ENCODE results near the gene FKBP5. TPM values are rescaled to one million over a fixed set of nuclear protein-coding genes. Genes with fewer than 3 reads are reported as not detected.

Gene FKBP5
- total and polyA plus RNA-seq, 9 of the 15 experiments (the other 6 are each of a cell fraction or from before 2014, with no cell fraction given): 32.7 to 151 (median 75.0) TPM

DNA sequence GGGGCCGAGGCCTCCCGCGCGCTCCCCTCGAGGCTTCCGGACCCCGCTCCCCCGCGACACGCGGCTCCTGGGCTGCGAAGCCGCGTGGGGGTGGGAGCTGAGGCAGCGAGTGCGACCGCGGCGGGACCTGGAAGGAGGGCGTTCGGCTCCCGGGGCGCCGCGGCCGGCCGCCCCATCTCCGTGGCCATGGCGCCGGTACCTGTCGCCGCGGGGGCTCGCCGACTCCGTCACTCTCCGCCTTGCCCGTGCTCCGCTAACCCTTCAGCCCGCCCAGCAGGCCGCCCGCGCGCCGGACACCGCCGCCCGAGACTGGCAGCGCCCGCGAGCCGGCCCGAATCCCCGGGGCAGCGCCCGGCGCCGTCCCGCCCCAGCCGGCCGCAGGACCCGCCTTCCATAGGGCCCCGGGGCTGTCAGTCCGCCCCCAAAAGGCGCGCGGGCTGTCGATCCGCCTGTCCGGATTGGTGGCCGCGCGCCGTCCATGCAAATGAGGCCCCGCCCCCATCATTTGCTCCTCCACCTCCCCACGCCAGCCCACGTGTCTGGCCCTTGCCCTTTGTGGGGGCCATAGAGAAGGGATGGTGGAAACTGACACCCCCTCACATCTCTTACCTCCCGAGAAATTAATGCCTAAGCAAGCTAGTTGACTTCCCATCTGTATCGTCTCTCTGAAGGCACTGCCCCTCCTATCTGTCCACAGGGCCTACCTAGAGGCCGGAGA lies at the start of gene FKBP5 (continued):
- TF ChIP-seq, protein P1, sequence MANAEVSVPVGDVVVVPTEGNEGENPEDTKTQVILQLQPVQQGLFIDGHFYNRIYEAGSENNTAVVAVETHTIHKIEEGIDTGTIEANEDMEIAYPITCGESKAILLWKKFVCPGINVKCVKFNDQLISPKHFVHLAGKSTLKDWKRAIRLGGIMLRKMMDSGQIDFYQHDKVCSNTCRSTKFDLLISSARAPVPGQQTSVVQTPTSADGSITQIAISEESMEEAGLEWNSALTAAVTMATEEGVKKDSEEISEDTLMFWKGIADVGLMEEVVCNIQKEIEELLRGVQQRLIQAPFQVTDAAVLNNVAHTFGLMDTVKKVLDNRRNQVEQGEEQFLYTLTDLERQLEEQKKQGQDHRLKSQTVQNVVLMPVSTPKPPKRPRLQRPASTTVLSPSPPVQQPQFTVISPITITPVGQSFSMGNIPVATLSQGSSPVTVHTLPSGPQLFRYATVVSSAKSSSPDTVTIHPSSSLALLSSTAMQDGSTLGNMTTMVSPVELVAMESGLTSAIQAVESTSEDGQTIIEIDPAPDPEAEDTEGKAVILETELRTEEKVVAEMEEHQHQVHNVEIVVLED (CRISPR knock-in tag; IDR thresholded peaks at IDR 0.05): 0 out of 2 replicates have a peak, but pooled peaks have one; percentile 30
- TF ChIP-seq NRF1 (conservative IDR thresholded peaks at IDR 0.05 in 1 of 2, IDR thresholded peaks at IDR 0.05 in 1 of 2): peak; percentile 72 to 77
- no peak for TF ChIP-seq ZBED1 (IDR thresholded peaks at IDR 0.05)
- no peak; the same call in 1 of the 2 replicates for TF ChIP-seq SRSF1 (IDR thresholded peaks at IDR 0.05; ENCODE audit: low read depth, low read length)
- peak; percentile 50; the same call in 1 of the 2 replicates for TF ChIP-seq PML (IDR thresholded peaks at IDR 0.05; ENCODE audit: low read length)
- no peak for TF ChIP-seq NCOA4 (IDR thresholded peaks at IDR 0.05; ENCODE audit: partially characterized antibody)
- peak; percentile 81 for TF ChIP-seq FOS (IDR thresholded peaks at IDR 0.05; ENCODE audit: extremely low read depth, insufficient read length)
- TF ChIP-seq HMGN3 (IDR thresholded peaks at IDR 0.05; ENCODE audit: borderline replicate concordance, extremely low read depth, insufficient read length, low read depth, low read length): peak; percentile 68
- 0 out of 2 replicates have a peak, but pooled peaks have one; percentile 50 for TF ChIP-seq GABPB1 (CRISPR knock-in tag; IDR thresholded peaks at IDR 0.05)
- no peak for TF ChIP-seq PTBP1 (IDR thresholded peaks at IDR 0.05; ENCODE audit: low read depth, low read length)
- no peak for TF ChIP-seq ZSCAN32 (CRISPR knock-in tag; IDR thresholded peaks at IDR 0.05)
- no peak for TF ChIP-seq TEAD4 (IDR thresholded peaks at IDR 0.05; ENCODE audit: low read length)
- TF ChIP-seq TEAD4 (CRISPR knock-in tag; IDR thresholded peaks at IDR 0.05; ENCODE audit: borderline replicate concordance): no peak
- TF ChIP-seq ZNF24 (IDR thresholded peaks at IDR 0.05): no peak
- peak; percentile 74 for TF ChIP-seq ZFX (CRISPR knock-in tag; IDR thresholded peaks at IDR 0.05)
- peak; percentile 86 for TF ChIP-seq L3MBTL2 (IDR thresholded peaks at IDR 0.05)
- TF ChIP-seq JUNB (CRISPR knock-in tag; conservative IDR thresholded peaks at IDR 0.05): no peak
- TF ChIP-seq MYC (IDR thresholded peaks at IDR 0.05; ENCODE audit: low read depth, low read length): peak; percentile 94
- no peak for TF ChIP-seq MYC (CRISPR knock-in tag; IDR thresholded peaks at IDR 0.05; ENCODE audit: borderline replicate concordance, low read depth)
- TF ChIP-seq, protein P2, sequence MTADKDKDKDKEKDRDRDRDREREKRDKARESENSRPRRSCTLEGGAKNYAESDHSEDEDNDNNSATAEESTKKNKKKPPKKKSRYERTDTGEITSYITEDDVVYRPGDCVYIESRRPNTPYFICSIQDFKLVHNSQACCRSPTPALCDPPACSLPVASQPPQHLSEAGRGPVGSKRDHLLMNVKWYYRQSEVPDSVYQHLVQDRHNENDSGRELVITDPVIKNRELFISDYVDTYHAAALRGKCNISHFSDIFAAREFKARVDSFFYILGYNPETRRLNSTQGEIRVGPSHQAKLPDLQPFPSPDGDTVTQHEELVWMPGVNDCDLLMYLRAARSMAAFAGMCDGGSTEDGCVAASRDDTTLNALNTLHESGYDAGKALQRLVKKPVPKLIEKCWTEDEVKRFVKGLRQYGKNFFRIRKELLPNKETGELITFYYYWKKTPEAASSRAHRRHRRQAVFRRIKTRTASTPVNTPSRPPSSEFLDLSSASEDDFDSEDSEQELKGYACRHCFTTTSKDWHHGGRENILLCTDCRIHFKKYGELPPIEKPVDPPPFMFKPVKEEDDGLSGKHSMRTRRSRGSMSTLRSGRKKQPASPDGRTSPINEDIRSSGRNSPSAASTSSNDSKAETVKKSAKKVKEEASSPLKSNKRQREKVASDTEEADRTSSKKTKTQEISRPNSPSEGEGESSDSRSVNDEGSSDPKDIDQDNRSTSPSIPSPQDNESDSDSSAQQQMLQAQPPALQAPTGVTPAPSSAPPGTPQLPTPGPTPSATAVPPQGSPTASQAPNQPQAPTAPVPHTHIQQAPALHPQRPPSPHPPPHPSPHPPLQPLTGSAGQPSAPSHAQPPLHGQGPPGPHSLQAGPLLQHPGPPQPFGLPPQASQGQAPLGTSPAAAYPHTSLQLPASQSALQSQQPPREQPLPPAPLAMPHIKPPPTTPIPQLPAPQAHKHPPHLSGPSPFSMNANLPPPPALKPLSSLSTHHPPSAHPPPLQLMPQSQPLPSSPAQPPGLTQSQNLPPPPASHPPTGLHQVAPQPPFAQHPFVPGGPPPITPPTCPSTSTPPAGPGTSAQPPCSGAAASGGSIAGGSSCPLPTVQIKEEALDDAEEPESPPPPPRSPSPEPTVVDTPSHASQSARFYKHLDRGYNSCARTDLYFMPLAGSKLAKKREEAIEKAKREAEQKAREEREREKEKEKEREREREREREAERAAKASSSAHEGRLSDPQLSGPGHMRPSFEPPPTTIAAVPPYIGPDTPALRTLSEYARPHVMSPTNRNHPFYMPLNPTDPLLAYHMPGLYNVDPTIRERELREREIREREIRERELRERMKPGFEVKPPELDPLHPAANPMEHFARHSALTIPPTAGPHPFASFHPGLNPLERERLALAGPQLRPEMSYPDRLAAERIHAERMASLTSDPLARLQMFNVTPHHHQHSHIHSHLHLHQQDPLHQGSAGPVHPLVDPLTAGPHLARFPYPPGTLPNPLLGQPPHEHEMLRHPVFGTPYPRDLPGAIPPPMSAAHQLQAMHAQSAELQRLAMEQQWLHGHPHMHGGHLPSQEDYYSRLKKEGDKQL (CRISPR knock-in tag; IDR thresholded peaks at IDR 0.05; ENCODE audit: borderline replicate concordance): no peak
- TF ChIP-seq, protein P3, sequence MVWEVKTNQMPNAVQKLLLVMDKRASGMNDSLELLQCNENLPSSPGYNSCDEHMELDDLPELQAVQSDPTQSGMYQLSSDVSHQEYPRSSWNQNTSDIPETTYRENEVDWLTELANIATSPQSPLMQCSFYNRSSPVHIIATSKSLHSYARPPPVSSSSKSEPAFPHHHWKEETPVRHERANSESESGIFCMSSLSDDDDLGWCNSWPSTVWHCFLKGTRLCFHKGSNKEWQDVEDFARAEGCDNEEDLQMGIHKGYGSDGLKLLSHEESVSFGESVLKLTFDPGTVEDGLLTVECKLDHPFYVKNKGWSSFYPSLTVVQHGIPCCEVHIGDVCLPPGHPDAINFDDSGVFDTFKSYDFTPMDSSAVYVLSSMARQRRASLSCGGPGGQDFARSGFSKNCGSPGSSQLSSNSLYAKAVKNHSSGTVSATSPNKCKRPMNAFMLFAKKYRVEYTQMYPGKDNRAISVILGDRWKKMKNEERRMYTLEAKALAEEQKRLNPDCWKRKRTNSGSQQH (CRISPR knock-in tag; IDR thresholded peaks at IDR 0.05): no peak
- TF ChIP-seq BHLHE40 (IDR thresholded peaks at IDR 0.05; ENCODE audit: low read length): peak; percentile 45
